ENCODE data around the gene HOTAIR. TPM values are rescaled to one million over a fixed set of nuclear protein-coding genes. Genes with fewer than 3 reads are reported as not detected.

HOTAIR gene
- total RNA-seq, 1 experiment from 2014 or later: not detected

DNA sequence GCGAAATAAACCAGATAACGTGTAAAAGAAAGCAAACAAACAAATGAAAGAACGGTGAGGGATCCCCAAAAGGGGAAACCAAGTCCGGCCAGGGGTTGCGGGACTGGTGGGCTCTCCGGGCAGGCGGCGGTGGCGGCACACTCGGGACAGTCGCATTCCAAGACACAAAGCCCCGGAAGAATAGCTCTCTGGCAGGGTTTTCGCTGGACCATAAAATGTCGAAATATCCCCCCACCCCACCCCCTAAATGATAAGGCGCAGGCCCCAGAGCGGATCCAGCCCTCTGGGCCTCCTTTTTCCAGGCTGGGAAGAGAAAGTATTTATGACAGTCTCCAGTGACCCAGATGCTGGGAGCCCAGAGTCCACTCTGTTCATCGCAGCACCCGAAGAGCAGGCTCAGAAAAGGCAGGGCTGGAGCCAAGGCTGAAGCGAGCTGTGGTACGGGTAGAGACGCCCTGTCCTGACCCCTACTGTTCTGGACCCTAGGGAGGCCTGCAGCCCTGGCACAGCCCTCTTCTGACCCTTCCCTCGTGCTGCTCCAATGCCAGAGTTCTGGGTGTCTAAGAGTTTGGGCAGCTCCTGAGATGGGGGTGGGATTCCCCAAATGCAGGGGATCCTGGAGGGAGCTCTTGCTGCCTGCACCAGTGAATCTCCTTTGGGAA, 31.9 kb upstream of the HOTAIR start:
- H3K4me2 ChIP-seq (ENCODE audit: insufficient read depth, insufficient read length, low read length): no peak overlapping the region
- no CpG with 5 or more reads among the region's 22 CpGs for WGBS (ENCODE audit: extremely low coverage, insufficient read length, low lambda C conversion rate)
- H3K9ac ChIP-seq (ENCODE audit: extremely low read depth, insufficient read length, low read length): no peak overlapping the region
- Mint-ChIP-seq H3K27ac (no peak overlapping the region; a peak in 1 of 7 replicates), H3K4me1 (peaks cover 7 to 32% of the 10 kb centered on the region in 2 experiments), H3K4me3 (no peak overlapping the region), H3K9me3 (peaks cover 4 to 8% of the 10 kb centered on the region in 2 experiments; a peak in 3 of 5 replicates), H3K36me3 (ENCODE audit: insufficient read depth in 1 of 3, low read depth in 3 of 3) (no peaks in the 10 kb centered on the region), H3K27me3 (ENCODE audit: low read depth) (peaks cover 100% of the 10 kb centered on the region)
- no peak for DNase-seq
- H3K4ac ChIP-seq (ENCODE audit: low read depth, low read length): no peak overlapping the region
- no peaks in the 10 kb centered on the region for H3K4me1 ChIP-seq (ENCODE audit: insufficient read depth, low read length)
- no peak overlapping the region for H2BK20ac ChIP-seq (ENCODE audit: low read depth, low read length, poor library complexity, severe bottlenecking)
- peaks cover 96% of the 10 kb centered on the region for H3K27me3 ChIP-seq (ENCODE audit: insufficient read depth, low read length)
- H4K8ac ChIP-seq (replicated peaks; ENCODE audit: insufficient read length, low read depth, low read length): no peak overlapping the region
- H2BK5ac ChIP-seq (ENCODE audit: insufficient read length, low read length): no peak overlapping the region
- H3K27ac ChIP-seq (ENCODE audit: insufficient read length, low read depth, low read length): no peak overlapping the region
- no peak overlapping the region for H2AK5ac ChIP-seq (ENCODE audit: insufficient read length, low read length)
- H3K18ac ChIP-seq (ENCODE audit: insufficient read length, low read depth, low read length): no peak overlapping the region
- no peak overlapping the region for H3T11ph ChIP-seq (ENCODE audit: low read length)
- no peak overlapping the region for H2BK15ac ChIP-seq (ENCODE audit: low read depth, low read length)
- no peak overlapping the region for H3K56ac ChIP-seq (ENCODE audit: insufficient read length, low read depth, low read length)
- no peak overlapping the region for H3K14ac ChIP-seq (ENCODE audit: insufficient read depth, low read length)
- no peak overlapping the region for H2AFZ ChIP-seq (ENCODE audit: low read length)
- H3K79me1 ChIP-seq (ENCODE audit: insufficient read depth, low read depth, low read length, poor library complexity, severe bottlenecking): no peaks in the 10 kb centered on the region
- H3K23me2 ChIP-seq (ENCODE audit: insufficient read length, low read depth, low read length, poor library complexity, severe bottlenecking): no peaks in the 10 kb centered on the region
- H2BK120ac ChIP-seq (ENCODE audit: low read depth, low read length, poor library complexity, severe bottlenecking): no peak overlapping the region
- H3K79me2 ChIP-seq (ENCODE audit: insufficient read depth, low read length): no peaks in the 10 kb centered on the region
- no peaks in the 10 kb centered on the region for H3K9me3 ChIP-seq (ENCODE audit: control insufficient read depth, low read depth, low read length)
- no peak overlapping the region for H2BK12ac ChIP-seq (ENCODE audit: insufficient read length, low read depth, low read length)
- no peaks in the 10 kb centered on the region for H4K20me1 ChIP-seq (ENCODE audit: control insufficient read depth, insufficient read depth, insufficient read length)
- H4K5ac ChIP-seq (ENCODE audit: insufficient read length, low read depth, low read length): no peak overlapping the region
- no peak overlapping the region for H3K23ac ChIP-seq (ENCODE audit: insufficient read length, low read depth, low read length)
- TF ChIP-seq, protein P1, sequence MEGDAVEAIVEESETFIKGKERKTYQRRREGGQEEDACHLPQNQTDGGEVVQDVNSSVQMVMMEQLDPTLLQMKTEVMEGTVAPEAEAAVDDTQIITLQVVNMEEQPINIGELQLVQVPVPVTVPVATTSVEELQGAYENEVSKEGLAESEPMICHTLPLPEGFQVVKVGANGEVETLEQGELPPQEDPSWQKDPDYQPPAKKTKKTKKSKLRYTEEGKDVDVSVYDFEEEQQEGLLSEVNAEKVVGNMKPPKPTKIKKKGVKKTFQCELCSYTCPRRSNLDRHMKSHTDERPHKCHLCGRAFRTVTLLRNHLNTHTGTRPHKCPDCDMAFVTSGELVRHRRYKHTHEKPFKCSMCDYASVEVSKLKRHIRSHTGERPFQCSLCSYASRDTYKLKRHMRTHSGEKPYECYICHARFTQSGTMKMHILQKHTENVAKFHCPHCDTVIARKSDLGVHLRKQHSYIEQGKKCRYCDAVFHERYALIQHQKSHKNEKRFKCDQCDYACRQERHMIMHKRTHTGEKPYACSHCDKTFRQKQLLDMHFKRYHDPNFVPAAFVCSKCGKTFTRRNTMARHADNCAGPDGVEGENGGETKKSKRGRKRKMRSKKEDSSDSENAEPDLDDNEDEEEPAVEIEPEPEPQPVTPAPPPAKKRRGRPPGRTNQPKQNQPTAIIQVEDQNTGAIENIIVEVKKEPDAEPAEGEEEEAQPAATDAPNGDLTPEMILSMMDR (conservative IDR thresholded peaks at IDR 0.05): no peak
- no peak overlapping the region for H4K91ac ChIP-seq (ENCODE audit: insufficient read length, low read depth, low read length)
